Smooth muscle cell (in vitro differentiated cells): ENCODE measurements around the gene CCDC134. TPM values are rescaled to one million over a fixed set of nuclear protein-coding genes. Genes with fewer than 3 reads are reported as not detected.
A peak's percentile ranks its signal among the peaks of the same experiment; 100 is the strongest.

Experiments used
- DNase-seq: peaks from one replicate; lab custom pipeline; 2025; ENCODE audit not compliant: unreplicated experiment; lab: John Stamatoyannopoulos, UW
- H2AFZ ChIP-seq: fragments of 200-600 bp; sonication (generic); 2 replicates; pipeline ENCODE4 v1.6.0; 2016; ENCODE audit warnings: antibody characterized with exemption, low read depth, mild to moderate bottlenecking
- H3F3A ChIP-seq: fragments of 200-600 bp; sonication (generic); 2 replicates; pipeline ENCODE4 v1.6.0; 2017; ENCODE audit warnings: antibody characterized with exemption, low read depth
- H3K27ac ChIP-seq: fragments of 200-600 bp; sonication (generic); 2 replicates; pipeline ENCODE4 v1.5.1; 2016; ENCODE audit warnings: low read depth, mild to moderate bottlenecking
- H3K27me3 ChIP-seq: fragments of 200-600 bp; sonication (generic); 2 replicates; pipeline ENCODE4 v1.6.1; 2016; ENCODE audit warnings: low read depth, mild to moderate bottlenecking
- H3K36me3 ChIP-seq: fragments of 200-600 bp; sonication (generic); 2 replicates; pipeline ENCODE4 v1.5.1; 2016; ENCODE audit warnings: low read depth
- H3K4me1 ChIP-seq: fragments of 200-600 bp; sonication (generic); 2 replicates; pipeline ENCODE4 v1.5.1; 2016; ENCODE audit warnings: low read depth
- H3K4me2 ChIP-seq: fragments of 200-600 bp; sonication (generic); 2 replicates; pipeline ENCODE4 v1.6.0; 2016; ENCODE audit warnings: mild to moderate bottlenecking
- H3K4me3 ChIP-seq: fragments of 200-600 bp; sonication (generic); 2 replicates; pipeline ENCODE4 v1.5.1; 2016; ENCODE audit warnings: mild to moderate bottlenecking
- H3K79me2 ChIP-seq: fragments of 200-600 bp; sonication (generic); 2 replicates; pipeline ENCODE4 v1.6.0; 2016; ENCODE audit warnings: low read depth, mild to moderate bottlenecking
- H3K9ac ChIP-seq: fragments of 200-600 bp; sonication (generic); 2 replicates; pipeline ENCODE4 v1.6.0; 2016; ENCODE audit warnings: low read depth
- H3K9me3 ChIP-seq: fragments of 200-600 bp; sonication (generic); replicated peaks from 2 replicates; pipeline ENCODE4 v1.5.1; 2016; ENCODE audit warnings: low read depth
- H4K20me1 ChIP-seq: fragments of 200-600 bp; sonication (generic); 2 replicates; pipeline ENCODE4 v1.6.0; 2016; ENCODE audit warnings: low read depth
- WGBS: methylation state at CpG from one replicate; pipeline ENCODE4 v1.1.7; 2016; ENCODE audit warnings: low lambda C conversion rate; 5-methylcytosine and 5-hydroxymethylcytosine counted together
- polyA plus RNA-seq: library from polyadenylated mRNA; unstranded; fragments of >200 nt; fragmentation: Nextera tagmentation; extraction: Ambion mirVana; gene quantifications from 2 replicates; pipeline ENCODE4 v1.2.1, GENCODE V29; 2016
- total RNA-seq: library from RNA; depleted of rRNA; stranded (reverse); fragments of >200 nt; gene quantifications from 2 replicates; pipeline ENCODE4 v1.2.3, GENCODE V29; 2014
- TF ChIP-seq, protein P1 (sequence below): fragments of 200-600 bp; sonication (generic); IDR thresholded peaks from 2 replicates; pipeline ENCODE4 v1.5.1; 2017; ENCODE audit warnings: borderline replicate concordance, mild to moderate bottlenecking, antibody characterized with exemption; ENCODE audit not compliant: insufficient read depth, poor library complexity, severe bottlenecking

CCDC134 gene
- total and polyA plus RNA-seq, 2 experiments from 2014 or later: 7.4 to 8.8 TPM

DNA sequence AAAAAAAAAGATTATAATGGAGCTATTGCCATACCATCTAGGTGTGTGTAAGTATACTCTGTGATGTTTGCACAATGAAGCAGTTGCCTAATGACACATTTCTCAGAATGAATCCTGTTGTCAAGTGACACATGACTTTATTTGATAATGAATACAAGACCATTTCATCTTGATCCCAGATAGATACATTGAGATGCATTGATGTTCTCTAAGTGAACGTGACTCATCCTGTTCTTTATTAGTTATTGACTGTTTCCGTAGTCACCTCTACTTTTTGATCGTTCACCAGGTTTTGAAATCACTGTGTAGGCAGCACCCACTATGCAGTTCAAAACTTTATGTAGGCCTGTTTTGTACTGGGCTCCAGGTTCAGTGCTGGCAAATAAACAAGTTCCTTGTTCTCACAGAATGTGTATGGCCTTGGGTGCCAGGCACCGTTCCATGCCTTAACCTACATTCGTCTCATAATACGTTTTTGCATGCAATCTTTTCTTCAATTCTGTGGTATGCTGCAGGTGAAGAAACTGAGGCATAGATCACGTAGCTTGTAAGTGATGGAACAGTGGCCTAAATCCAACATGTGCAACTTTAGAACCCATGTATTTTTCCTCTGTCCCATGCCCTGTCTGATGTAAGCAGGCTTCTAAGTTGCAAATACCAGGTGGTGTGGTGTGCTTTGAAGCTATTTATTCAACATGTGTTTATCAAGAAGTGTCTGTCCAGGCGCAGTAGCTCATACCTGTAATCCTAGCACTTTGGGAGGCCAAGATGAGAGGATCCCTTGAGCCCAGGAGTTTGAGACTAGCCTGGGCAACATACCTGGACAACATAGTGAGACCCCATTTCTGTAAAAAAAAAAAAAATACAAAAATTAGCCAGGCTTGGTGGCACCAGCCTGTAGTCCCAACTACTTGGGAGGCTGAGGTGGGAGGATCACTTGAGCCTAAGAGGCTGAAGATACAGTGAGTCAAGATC lies 42.8 kb downstream of the CCDC134 start:
- TF ChIP-seq, protein P1, sequence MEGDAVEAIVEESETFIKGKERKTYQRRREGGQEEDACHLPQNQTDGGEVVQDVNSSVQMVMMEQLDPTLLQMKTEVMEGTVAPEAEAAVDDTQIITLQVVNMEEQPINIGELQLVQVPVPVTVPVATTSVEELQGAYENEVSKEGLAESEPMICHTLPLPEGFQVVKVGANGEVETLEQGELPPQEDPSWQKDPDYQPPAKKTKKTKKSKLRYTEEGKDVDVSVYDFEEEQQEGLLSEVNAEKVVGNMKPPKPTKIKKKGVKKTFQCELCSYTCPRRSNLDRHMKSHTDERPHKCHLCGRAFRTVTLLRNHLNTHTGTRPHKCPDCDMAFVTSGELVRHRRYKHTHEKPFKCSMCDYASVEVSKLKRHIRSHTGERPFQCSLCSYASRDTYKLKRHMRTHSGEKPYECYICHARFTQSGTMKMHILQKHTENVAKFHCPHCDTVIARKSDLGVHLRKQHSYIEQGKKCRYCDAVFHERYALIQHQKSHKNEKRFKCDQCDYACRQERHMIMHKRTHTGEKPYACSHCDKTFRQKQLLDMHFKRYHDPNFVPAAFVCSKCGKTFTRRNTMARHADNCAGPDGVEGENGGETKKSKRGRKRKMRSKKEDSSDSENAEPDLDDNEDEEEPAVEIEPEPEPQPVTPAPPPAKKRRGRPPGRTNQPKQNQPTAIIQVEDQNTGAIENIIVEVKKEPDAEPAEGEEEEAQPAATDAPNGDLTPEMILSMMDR: no peak
- no peaks in the 10 kb centered on the region for H3K36me3 ChIP-seq
- no peak overlapping the region for H3K4me2 ChIP-seq
- 95% methylated on average over 8 of the region's 8 CpGs for WGBS
- H3K27ac ChIP-seq: no peak overlapping the region
- H4K20me1 ChIP-seq: peaks cover 100% of the 10 kb centered on the region
- no peak overlapping the region for H2AFZ ChIP-seq
- peaks cover 20% of the 10 kb centered on the region for H3F3A ChIP-seq
- no peak for DNase-seq
- H3K9me3 ChIP-seq: no peaks in the 10 kb centered on the region
- H3K79me2 ChIP-seq: peaks cover 100% of the 10 kb centered on the region
- no peak overlapping the region for H3K9ac ChIP-seq
- H3K4me1 ChIP-seq: peaks cover 28% of the 10 kb centered on the region
- H3K27me3 ChIP-seq: no peaks in the 10 kb centered on the region
- no peak overlapping the region for H3K4me3 ChIP-seq

- H4K20me1 ChIP-seq: peaks cover 100% of the 10 kb centered on the region
Measured at GRCh38 chr22:41844036-41844435, 43.6 kb downstream of the CCDC134 start.

DNA sequence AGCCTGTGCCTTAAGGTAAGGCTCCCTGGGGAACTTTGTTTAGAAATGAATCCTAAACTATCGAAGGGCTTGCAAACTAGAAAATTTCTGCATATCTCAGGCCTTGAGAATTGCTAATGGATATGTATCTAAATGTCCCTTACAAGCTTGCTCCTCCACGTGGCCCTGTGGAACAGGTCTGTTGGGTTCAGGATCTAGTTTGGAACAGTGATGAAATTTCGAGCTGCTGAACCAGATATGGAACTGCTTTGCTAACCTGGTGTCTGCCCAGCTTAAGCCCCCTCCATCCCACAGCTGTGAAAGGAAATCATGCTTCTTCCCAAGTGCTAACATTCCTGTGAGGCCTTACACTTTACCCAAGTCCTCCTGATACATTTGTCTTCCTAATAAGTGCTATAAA lies 44.0 kb downstream of the CCDC134 start:
- TF ChIP-seq, protein P1: no peak
- Histone ChIP-seq H2AFZ (no peak overlapping the region), H3K27ac (peak overlapping the region; percentile 38), H3F3A (peaks cover 18% of the 10 kb centered on the region), H3K4me1 (peaks cover 28% of the 10 kb centered on the region), H3K9ac (no peak overlapping the region), H3K9me3 (no peaks in the 10 kb centered on the region), H3K4me3 (no peak overlapping the region), H4K20me1 (peaks cover 100% of the 10 kb centered on the region), H3K36me3 (no peaks in the 10 kb centered on the region), H3K79me2 (peaks cover 100% of the 10 kb centered on the region), H3K27me3 (no peaks in the 10 kb centered on the region), H3K4me2 (no peak overlapping the region)
- WGBS: 35% methylated on average over 3 of the region's 3 CpGs
- no peak for DNase-seq

More at GRCh38 chr22:41844036-41844435, 43.6 kb downstream of the CCDC134 start:
- Histone ChIP-seq H3F3A (peaks cover 18% of the 10 kb centered on the region), H3K27ac (peak overlapping the region; percentile 38), H3K27me3 (no peaks in the 10 kb centered on the region), H3K4me1 (peaks cover 28% of the 10 kb centered on the region), H3K36me3 (no peaks in the 10 kb centered on the region), H3K4me2 (no peak overlapping the region), H3K9me3 (no peaks in the 10 kb centered on the region), H3K4me3 (no peak overlapping the region), H3K79me2 (peaks cover 100% of the 10 kb centered on the region), H2AFZ (no peak overlapping the region), H3K9ac (no peak overlapping the region)
- TF ChIP-seq, protein P1: no peak
- 44% methylated on average over 1 of the region's 1 CpG for WGBS
- no peak for DNase-seq
